B cell (primary cell): ENCODE measurements around the gene C17orf50.

Experiments used
- EZH2 ChIP-seq: IDR thresholded peaks from 2 replicates; pipeline ENCODE4 v1.6.1; 2012; ENCODE audit warnings: borderline replicate concordance, low read depth, mild to moderate bottlenecking, moderate library complexity, low read length; ENCODE audit not compliant: insufficient read depth, poor library complexity, severe bottlenecking
- TF ChIP-seq, protein P1 (sequence below): fragments of 200-600 bp; IDR thresholded peaks from one replicate; pipeline ENCODE4 v1.8.0; 2022; ENCODE audit warnings: antibody characterized with exemption, mild to moderate bottlenecking

DNA sequence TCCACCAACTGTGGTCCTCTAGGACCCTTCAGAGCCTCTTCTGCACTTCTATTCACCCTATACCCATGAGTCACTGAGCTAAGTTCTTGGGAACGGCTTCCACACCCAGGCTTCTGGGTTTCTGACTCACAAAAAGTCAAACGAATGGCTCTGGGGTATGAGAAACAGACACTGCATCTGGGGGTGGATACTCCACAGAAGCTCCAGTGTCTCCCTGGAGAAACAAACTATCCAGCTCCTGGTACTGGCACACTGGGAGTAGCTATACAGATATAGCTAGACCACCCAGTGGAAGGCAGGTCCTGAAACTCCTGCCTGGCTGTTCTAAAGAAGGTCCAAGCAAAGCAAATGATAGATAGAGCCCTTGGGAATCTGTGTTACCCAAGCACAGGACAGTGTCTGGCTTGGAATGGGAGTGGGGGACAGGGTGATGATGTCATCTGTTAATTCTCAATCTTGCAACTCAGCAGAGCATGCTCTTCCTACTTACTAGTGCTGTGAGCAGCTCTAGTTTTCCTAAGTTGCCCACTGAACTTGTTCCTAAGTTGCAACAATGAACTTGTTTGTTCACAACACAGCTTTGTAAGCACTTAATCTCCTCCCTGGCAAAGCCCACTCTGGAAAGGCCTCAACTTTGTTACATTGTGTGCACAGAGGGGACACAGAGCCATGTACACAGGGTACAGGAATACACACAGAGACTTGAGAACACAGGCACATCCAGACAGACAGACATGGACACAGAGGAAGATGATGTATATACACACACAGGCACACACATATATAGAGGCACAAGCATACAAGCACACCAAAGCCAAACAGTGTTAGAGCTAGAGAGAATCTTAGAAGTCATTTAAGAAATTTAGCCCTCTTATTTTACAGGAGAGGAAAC is 28.0 kb downstream of the C17orf50 start:
- TF ChIP-seq, protein P1, sequence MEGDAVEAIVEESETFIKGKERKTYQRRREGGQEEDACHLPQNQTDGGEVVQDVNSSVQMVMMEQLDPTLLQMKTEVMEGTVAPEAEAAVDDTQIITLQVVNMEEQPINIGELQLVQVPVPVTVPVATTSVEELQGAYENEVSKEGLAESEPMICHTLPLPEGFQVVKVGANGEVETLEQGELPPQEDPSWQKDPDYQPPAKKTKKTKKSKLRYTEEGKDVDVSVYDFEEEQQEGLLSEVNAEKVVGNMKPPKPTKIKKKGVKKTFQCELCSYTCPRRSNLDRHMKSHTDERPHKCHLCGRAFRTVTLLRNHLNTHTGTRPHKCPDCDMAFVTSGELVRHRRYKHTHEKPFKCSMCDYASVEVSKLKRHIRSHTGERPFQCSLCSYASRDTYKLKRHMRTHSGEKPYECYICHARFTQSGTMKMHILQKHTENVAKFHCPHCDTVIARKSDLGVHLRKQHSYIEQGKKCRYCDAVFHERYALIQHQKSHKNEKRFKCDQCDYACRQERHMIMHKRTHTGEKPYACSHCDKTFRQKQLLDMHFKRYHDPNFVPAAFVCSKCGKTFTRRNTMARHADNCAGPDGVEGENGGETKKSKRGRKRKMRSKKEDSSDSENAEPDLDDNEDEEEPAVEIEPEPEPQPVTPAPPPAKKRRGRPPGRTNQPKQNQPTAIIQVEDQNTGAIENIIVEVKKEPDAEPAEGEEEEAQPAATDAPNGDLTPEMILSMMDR, result no peak
- no peak for TF ChIP-seq EZH2
